ENCODE data around the gene PCK2.
A peak's percentile ranks its signal among the peaks of the same experiment; 100 is the strongest.

The PCK2 gene

GRCh38 chr14:24106672-24107271 is 12.7 kb downstream of the PCK2 start:
- no peak overlapping the region for H3K27ac ChIP-seq
- peaks cover 2% of the 10 kb centered on the region for H3K9me3 ChIP-seq (ENCODE audit: severe bottlenecking)
- no peak for TF ChIP-seq CTCF (IDR thresholded peaks at IDR 0.05; ENCODE audit: low read depth, low read length)
- H3K36me3 ChIP-seq, result no peaks in the 10 kb centered on the region
- DNase-seq, result no peak
- H3K27me3 ChIP-seq (ENCODE audit: insufficient read depth, low read depth, severe bottlenecking), result no peaks in the 10 kb centered on the region
- H3K4me3 ChIP-seq (ENCODE audit: low read depth, low read length), result no peak overlapping the region

- no peak overlapping the region for H3K27ac ChIP-seq
- DNase-seq, result no peak
- no peak overlapping the region for H3K4me3 ChIP-seq (ENCODE audit: low read depth, low read length)
- peaks cover 2% of the 10 kb centered on the region for H3K9me3 ChIP-seq (ENCODE audit: severe bottlenecking)
- no peaks in the 10 kb centered on the region for H3K36me3 ChIP-seq
- TF ChIP-seq CTCF (IDR thresholded peaks at IDR 0.05; ENCODE audit: low read depth, low read length), result no peak
- H3K27me3 ChIP-seq (ENCODE audit: insufficient read depth, low read depth, severe bottlenecking), result no peaks in the 10 kb centered on the region
Observed at GRCh38 chr14:24108336-24108874, 14.3 kb downstream of the PCK2 start.

GRCh38 chr14:24110060-24110459 is 15.9 kb downstream of the PCK2 start:
- no peak for DNase-seq
- Histone ChIP-seq H3K4me3 (ENCODE audit: low read depth, low read length) (no peak overlapping the region), H3K9me3 (ENCODE audit: severe bottlenecking) (no peaks in the 10 kb centered on the region), H3K27ac (no peak overlapping the region), H3K36me3 (no peaks in the 10 kb centered on the region), H3K27me3 (ENCODE audit: insufficient read depth, low read depth, severe bottlenecking) (no peaks in the 10 kb centered on the region)
- TF ChIP-seq CTCF (IDR thresholded peaks at IDR 0.05; ENCODE audit: low read depth, low read length), result no peak

GRCh38 chr14:24110523-24110922 is 16.4 kb downstream of the PCK2 start:
- Histone ChIP-seq H3K27me3 (ENCODE audit: insufficient read depth, low read depth, severe bottlenecking) (no peaks in the 10 kb centered on the region), H3K4me3 (ENCODE audit: low read depth, low read length) (no peak overlapping the region), H3K27ac (no peak overlapping the region), H3K36me3 (no peaks in the 10 kb centered on the region), H3K9me3 (ENCODE audit: severe bottlenecking) (no peaks in the 10 kb centered on the region)
- no peak for DNase-seq
- no peak for TF ChIP-seq CTCF (IDR thresholded peaks at IDR 0.05; ENCODE audit: low read depth, low read length)

- Histone ChIP-seq H3K36me3 (peaks cover 21% of the 10 kb centered on the region), H3K4me3 (ENCODE audit: low read depth, low read length) (peak overlapping the region; percentile 72), H3K9me3 (ENCODE audit: severe bottlenecking) (no peaks in the 10 kb centered on the region), H3K27ac (peak overlapping the region; percentile 97), H3K27me3 (ENCODE audit: insufficient read depth, low read depth, severe bottlenecking) (no peaks in the 10 kb centered on the region)
- no peak for TF ChIP-seq CTCF (IDR thresholded peaks at IDR 0.05; ENCODE audit: low read depth, low read length)
- DNase-seq, result no peak
Observed at GRCh38 chr14:24113379-24113800, 19.3 kb downstream of the PCK2 start.

Data from WERI-Rb-1 (cell line).